Activated B cell treated with CpG ODN at 0.5 μM for 24 hours (primary cell): ENCODE results near the gene ARHGEF12. TPM values are rescaled to one million over a fixed set of nuclear protein-coding genes. Genes with fewer than 3 reads are reported as not detected.
A peak's percentile ranks its signal among the peaks of the same experiment; 100 is the strongest.

Experiments used
- ATAC-seq: fragments of 200-7000 bp; cut with Tn5 transposase; one replicate; pipeline ENCODE4 v1.10.0; 2021; ENCODE audit warnings: low read depth, mild to moderate bottlenecking, moderate library complexity
- CTCF ChIA-PET: fragments of 350-600 bp; sonication (Branson Sonifier 250); formaldehyde crosslinking; loops from one replicate; lab custom pipeline; 2021; ENCODE audit warnings: antibody characterized with exemption; lab: Charles Lee
- POLR2A ChIA-PET: fragments of 350-600 bp; sonication (Branson Sonifier 250); formaldehyde crosslinking; loops from one replicate; lab custom pipeline; 2021; ENCODE audit warnings: antibody characterized with exemption; lab: Charles Lee
- DNase-seq: peaks from one replicate; pipeline ENCODE4 v3.0.0; 2022
- H3K27ac Mint-ChIP-seq: one replicate; pipeline ENCODE4 v1.8.0; 2020; ENCODE audit warnings: mixed read lengths
- H3K27me3 Mint-ChIP-seq: one replicate; pipeline ENCODE4 v1.8.0; 2021; ENCODE audit warnings: mixed read lengths
- H3K36me3 Mint-ChIP-seq: one replicate; pipeline ENCODE4 v1.8.0; 2021; ENCODE audit warnings: low read depth, mixed read lengths
- H3K4me1 Mint-ChIP-seq: one replicate; pipeline ENCODE4 v1.8.0; 2021; ENCODE audit warnings: mixed read lengths
- H3K4me3 Mint-ChIP-seq: one replicate; pipeline ENCODE4 v1.8.0; 2020; ENCODE audit warnings: mild to moderate bottlenecking, mixed read lengths
- H3K9me3 Mint-ChIP-seq: one replicate; pipeline ENCODE4 v1.8.0; 2020; ENCODE audit warnings: mixed read lengths
- CTCF ChIP-seq: fragments of 200-600 bp; IDR thresholded peaks from one replicate; pipeline ENCODE4 v1.8.0; 2022; ENCODE audit warnings: antibody characterized with exemption, mild to moderate bottlenecking
- intact Hi-C: fragments of 100-400 bp; cut with micrococcal nuclease; formaldehyde crosslinking; loops from one replicate; pipeline ENCODE4 v1.15.1; 2024
- total RNA-seq: library from RNA; stranded (reverse); gene quantifications from 2 replicates; pipeline ENCODE4 v1.2.3, GENCODE V29; 2022

Gene ARHGEF12
- total RNA-seq, 1 donor from 2014 or later = 25.8 TPM

- peaks cover 2% of the 10 kb centered on the region for H3K36me3 Mint-ChIP-seq
- CTCF ChIA-PET = interaction anchor here (0.8 to 3.9 kb wide), 7 partner anchors 9 to 1095 kb away, joined by 3 to 42 read pairs (median 4); partner anchors contain the start of gene GRIK4
- POLR2A ChIA-PET = interaction anchor here (1.0 kb wide), 1 partner anchor 662 kb away, joined by 4 read pairs; no protein-coding TSS in a partner anchor
- DNase-seq (no peak), ATAC-seq (peak; percentile 15)
- peaks cover 1% of the 10 kb centered on the region for H3K9me3 Mint-ChIP-seq
- intact Hi-C loops = loop anchor here (1.0 to 10.0 kb wide), 9 partner anchors 97 to 1257 kb away; partner anchors contain the start of genes SC5D and TBCEL
- H3K27me3 Mint-ChIP-seq = peaks cover 34% of the 10 kb centered on the region
- no peak for TF ChIP-seq CTCF
- H3K4me1 Mint-ChIP-seq = peaks cover 31% of the 10 kb centered on the region
- H3K4me3 Mint-ChIP-seq = peak overlapping the region; percentile 70
- no peak overlapping the region for H3K27ac Mint-ChIP-seq
Observed at GRCh38 chr11:120335556-120335907, 681 bp upstream of the ARHGEF12 start.

GRCh38 chr11:120336641-120337354 is 585 bp downstream of the ARHGEF12 start:
- Mint-ChIP-seq H3K9me3 (peaks cover 1% of the 10 kb centered on the region), H3K27ac (peak overlapping the region; percentile 74), H3K36me3 (peaks cover 2% of the 10 kb centered on the region), H3K27me3 (peaks cover 35% of the 10 kb centered on the region), H3K4me1 (peaks cover 31% of the 10 kb centered on the region), H3K4me3 (peak overlapping the region; percentile 91)
- POLR2A ChIA-PET = interaction anchor here (1.0 kb wide), 1 partner anchor 663 kb away, joined by 4 read pairs; no protein-coding TSS in a partner anchor
- intact Hi-C loops = loop anchor here (1.0 to 10.0 kb wide), 6 partner anchors 8 to 1256 kb away; partner anchors contain the start of genes SC5D and TBCEL
- no peak for DNase-seq
- ATAC-seq = peak; percentile 36
- CTCF ChIA-PET = interaction anchor here (3.9 kb wide), 1 partner anchor 349 kb away, joined by 42 read pairs; no protein-coding TSS in a partner anchor
- TF ChIP-seq CTCF = no peak

GRCh38 chr11:120337355-120338106 is 1.3 kb downstream of the ARHGEF12 start:
- H3K4me3 Mint-ChIP-seq = peak overlapping the region; percentile 91
- peaks cover 1% of the 10 kb centered on the region for H3K9me3 Mint-ChIP-seq
- peak overlapping the region; percentile 74 for H3K27ac Mint-ChIP-seq
- H3K27me3 Mint-ChIP-seq = peaks cover 42% of the 10 kb centered on the region
- no peak for TF ChIP-seq CTCF
- no peak for ATAC-seq
- peaks cover 2% of the 10 kb centered on the region for H3K36me3 Mint-ChIP-seq
- H3K4me1 Mint-ChIP-seq = peaks cover 37% of the 10 kb centered on the region
- intact Hi-C loops = loop anchor here (5.0 to 10.0 kb wide), 5 partner anchors 95 to 1255 kb away; partner anchors contain the start of genes SC5D and TBCEL
- CTCF ChIA-PET = no interaction called here
- POLR2A ChIA-PET = interaction anchor here (0.5 kb wide), 1 partner anchor 1199 kb away, joined by 4 read pairs; no protein-coding TSS in a partner anchor
- DNase-seq = no peak

GRCh38 chr11:120338107-120338933 is 2.1 kb downstream of the ARHGEF12 start:
- ChIA-PET CTCF (no interaction called here), POLR2A (interaction anchor here (0.5 kb wide), 1 partner anchor 1198 kb away, joined by 4 read pairs; no protein-coding TSS in a partner anchor)
- no peak overlapping the region for H3K27ac Mint-ChIP-seq
- H3K4me1 Mint-ChIP-seq = peaks cover 38% of the 10 kb centered on the region
- peaks cover 40% of the 10 kb centered on the region for H3K27me3 Mint-ChIP-seq
- TF ChIP-seq CTCF = no peak
- ATAC-seq (no peak), DNase-seq (no peak)
- H3K9me3 Mint-ChIP-seq = peaks cover 1% of the 10 kb centered on the region
- intact Hi-C loops = loop anchor here (5.0 to 10.0 kb wide), 5 partner anchors 94 to 1254 kb away; partner anchors contain the start of genes SC5D and TBCEL
- peaks cover 2% of the 10 kb centered on the region for H3K36me3 Mint-ChIP-seq
- H3K4me3 Mint-ChIP-seq = peak overlapping the region; percentile 91
